Stimulated activated CD8-positive, alpha-beta memory T cell treated with anti-CD3 and anti-CD28 coated beads, Interleukin-7, amount 100 ng/mL, for 48 hours (primary cell): ENCODE measurements around the gene PDGFD.

ENCODE experiments used
- DNase-seq, 2 donors: peaks; one replicate each; pipeline ENCODE4 v3.0.0-alpha.2; 2020; ENCODE audit warnings: low read depth in 1 of 2; ENCODE audit errors: extremely low read depth in 1 of 2

Gene PDGFD

DNA sequence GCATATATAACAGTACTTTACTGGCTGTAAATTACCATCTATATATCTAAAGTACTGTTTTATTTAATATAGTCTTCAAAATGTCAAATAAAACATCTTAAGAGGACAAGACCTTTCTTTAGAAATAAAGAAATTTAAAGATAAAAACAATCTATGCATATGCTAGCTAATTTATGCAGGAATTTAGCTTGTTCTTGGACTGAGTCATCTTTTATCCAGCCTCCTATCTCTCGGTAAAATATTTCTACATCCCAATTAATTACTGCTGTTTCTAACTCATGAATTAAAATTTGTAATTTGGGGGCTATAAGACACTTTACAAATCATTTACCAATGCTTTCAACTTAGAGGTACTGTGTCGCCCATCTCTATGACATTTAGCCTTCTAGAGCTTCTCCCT, 200.3 kb downstream of the PDGFD start:
- DNase-seq: no peak

GRCh38 chr11:103961010-103961409, 202.9 kb downstream of the PDGFD start:
- no peak for DNase-seq

DNA sequence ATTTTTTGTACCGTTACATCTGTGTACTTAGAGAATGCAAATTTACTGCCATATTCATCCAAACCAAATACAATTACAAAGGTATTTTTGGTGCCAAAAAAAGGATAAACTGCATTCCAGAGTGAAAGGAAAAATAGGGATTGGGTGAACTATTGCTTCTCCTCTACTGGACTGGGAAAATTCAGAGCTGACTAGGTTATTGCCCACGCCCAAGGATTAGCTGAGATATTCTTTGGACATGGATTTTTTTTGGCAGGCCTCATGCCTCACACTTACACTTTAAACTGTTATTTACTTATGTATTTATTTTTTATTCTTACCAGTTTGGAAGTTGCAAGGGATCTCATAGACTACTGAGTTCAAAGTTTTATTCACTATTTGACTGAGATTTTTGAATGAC, 203.8 kb downstream of the PDGFD start:
- DNase-seq: no peak

GRCh38 chr11:103959279-103959942, 204.5 kb downstream of the PDGFD start:
- no peak for DNase-seq

DNA sequence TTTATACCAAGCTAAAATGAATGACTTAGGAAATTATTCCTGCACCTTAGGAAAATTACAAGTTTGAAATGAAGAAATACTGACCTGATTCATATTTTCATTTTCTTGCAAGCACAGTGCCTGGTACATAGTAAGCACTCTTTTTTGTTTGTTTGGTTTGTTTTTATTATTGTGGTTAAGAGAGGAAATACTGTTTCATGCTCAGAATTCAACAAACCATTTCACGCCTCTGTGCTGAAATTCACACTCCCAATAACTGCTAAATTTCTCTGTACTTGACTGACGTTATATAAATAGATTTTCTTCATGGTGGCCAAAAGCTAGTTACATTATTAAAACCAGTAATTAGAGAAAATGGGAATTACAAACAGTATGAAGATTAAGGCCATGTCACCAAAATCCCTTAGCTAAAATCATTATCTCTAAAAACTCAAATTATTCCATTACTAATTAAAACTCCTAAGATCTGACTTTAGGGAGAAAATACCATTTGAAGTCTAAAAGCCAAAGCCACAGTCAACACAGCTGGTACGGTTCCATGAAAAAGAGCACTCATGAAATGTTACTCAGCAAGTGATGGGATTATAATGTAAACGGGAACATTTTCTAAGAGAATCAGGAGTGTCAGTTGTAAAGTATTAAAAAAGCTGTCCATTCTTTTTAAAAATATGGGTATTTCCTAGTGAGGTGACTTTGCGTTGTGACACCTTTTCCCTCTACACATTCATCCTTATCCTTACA, 205.3 kb downstream of the PDGFD start:
- no peak for DNase-seq

GRCh38 chr11:103953797-103954486, 210.0 kb downstream of the PDGFD start:
- no peak for DNase-seq

DNA sequence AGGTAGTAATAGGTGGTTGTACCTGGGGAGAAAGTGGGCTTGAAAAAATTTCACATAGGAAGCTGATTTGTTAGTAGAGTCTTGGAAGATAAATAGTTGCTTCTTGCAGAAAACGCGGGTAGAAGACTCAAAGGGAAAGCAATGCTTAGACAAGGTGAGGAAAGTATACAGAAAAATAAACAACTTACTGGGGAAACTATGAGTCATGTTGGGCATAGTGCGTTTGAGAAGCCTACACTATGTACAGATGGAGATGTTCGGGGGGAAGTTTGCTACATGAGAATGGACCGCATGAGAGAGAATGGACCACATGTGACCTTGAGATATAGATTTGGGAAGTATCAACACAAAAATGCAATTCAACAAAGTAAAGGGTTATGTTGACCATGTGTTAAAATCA, 214.2 kb downstream of the PDGFD start:
- DNase-seq: no peak

GRCh38 chr11:103948187-103948763, 215.7 kb downstream of the PDGFD start:
- no peak for DNase-seq

GRCh38 chr11:103947546-103947919, 216.4 kb downstream of the PDGFD start:
- no peak for DNase-seq

DNA sequence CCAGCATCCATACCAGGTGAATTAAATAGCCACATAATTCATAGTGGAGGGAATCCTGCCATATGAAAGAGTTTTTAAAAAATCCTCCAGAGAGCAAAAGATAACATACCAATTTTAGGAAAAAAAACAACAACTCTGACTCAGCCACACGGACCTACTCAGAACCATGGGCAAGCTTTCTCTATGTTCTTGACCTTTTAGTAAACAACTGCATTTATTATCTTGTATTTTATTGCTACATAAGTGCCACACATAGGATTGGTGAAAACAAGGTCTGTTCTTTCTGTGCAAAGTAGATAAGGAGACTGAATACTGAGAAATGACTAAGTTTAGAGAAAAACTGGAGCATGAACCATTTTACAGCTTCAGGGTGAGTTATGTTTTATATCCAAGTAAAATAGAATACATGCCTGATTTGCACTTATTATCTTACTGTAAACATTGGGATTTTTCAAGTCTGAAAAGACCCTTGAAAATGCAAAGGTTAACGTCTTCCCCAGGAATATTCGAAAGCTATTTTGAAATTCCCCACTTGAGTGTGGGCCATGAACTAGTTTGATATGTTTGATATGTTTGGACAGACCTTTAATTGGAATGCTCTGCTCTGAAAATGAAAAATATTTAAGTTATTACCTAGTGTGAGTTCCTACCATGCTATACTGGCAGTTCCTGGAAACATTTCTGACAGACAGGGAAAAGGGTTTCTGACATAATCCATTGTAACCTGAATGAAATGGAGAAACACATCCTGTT, 217.0 kb downstream of the PDGFD start:
- no peak for DNase-seq

DNA sequence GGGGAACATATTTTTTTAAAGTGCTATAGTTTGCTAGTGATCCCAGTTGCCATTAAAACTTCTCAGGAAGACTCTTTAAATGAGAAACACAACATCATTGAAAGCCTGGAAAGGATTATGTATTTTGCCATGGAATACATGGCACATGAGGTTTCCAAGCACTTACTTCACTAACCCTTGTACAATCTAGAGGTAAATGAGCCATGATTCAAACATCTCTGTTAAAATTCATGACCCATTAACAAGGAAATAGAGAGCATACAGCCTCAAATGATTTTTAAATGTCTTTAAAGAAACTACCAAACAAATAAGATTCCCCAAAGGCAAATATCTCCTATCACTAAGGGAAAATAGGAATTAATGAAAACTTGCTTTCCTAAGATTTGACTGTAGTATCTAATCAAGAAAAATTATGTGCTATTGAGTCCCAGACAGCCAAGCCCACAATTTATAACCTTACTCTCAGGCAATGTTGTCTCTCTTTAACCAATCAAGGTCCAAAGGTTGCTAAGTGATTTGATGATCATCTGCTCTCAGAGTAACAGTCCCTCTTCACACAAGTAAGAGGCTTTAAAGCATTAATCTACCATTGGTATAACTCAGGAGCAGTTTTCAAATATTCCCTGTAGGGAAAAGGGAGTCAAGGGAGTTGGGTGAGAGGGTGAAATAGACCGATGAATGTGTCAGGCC, 219.6 kb downstream of the PDGFD start:
- DNase-seq: no peak

- DNase-seq: no peak
Measured at GRCh38 chr11:103942646-103943045, 221.3 kb downstream of the PDGFD start.

GRCh38 chr11:103940551-103940950, 223.4 kb downstream of the PDGFD start:
- DNase-seq: no peak

DNA sequence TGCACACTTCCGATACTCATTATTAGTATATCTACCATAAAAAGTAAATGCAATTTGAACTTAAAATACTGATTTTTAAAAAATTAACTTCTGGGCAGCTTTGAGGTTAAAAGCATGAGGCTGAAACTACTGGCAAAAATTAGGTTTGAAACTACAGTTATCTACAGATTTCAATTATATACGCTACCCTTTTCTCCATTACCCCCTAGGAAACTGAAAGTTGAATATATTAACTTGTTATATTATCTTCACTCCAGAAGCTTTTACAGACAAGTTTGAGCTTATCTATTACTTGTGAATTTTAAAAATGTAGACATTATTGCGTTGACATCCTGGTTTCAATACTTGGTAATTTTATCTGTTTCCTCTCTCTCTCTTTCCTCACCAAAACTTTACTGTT, 224.3 kb downstream of the PDGFD start:
- DNase-seq: no peak

DNA sequence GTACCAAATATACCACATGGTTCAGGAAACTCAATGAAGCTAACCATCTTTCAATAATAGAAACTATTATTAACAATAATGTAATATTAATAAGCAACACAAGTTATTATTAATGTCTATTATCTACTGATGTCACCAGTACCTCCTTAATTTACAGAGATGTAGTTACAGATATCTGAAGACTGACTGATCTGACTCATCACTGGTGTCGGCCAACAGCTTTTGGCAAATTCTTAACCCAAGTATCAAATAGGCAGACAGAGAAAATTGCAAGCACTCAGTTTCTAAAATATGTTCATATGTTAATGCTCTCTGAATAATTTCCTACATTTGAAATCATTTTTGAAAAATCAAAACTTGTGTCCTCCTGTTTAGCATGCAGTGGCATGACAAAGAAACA, 227.9 kb downstream of the PDGFD start:
- DNase-seq: no peak

DNA sequence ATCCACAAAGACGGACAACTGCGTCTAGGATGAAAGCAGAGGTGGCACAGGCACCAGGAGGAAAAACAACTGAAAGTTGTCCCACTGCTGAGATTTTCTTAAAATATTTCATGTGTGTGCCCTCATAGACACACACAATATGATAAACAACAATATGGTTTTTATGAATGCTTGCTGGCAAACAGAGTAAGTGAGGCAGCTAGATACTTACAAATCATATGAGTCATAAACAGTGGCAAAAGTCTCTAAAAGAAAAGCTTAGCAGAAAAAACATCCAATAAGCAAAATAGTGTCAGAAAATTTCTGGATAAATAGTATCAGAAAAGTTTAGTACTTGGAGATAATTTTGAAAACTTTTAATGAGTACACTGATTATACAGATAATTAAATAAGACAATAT, 228.7 kb downstream of the PDGFD start:
- DNase-seq: no peak

GRCh38 chr11:103929170-103929903, 234.6 kb downstream of the PDGFD start:
- DNase-seq: no peak

- DNase-seq: no peak
Measured at GRCh38 chr11:103928802-103929161, 235.2 kb downstream of the PDGFD start.

- no peak for DNase-seq
Measured at GRCh38 chr11:103928040-103928801, 235.7 kb downstream of the PDGFD start.
